ENCODE measurements around the gene TMEM129. TPM values are rescaled to one million over a fixed set of nuclear protein-coding genes. Genes with fewer than 3 reads are reported as not detected.

TMEM129 gene
- total RNA-seq, 1 experiment from 2014 or later = 41.2 TPM

GRCh38 chr4:1723131-1723801, 2.1 kb upstream of the TMEM129 start:
- TSS peak; percentile 22 for BruUV-seq (replicated peaks)
- Histone ChIP-seq H3K9me2 (ENCODE audit: insufficient read depth) (no peaks in the 10 kb centered on the region), H3K4me2 (peak overlapping the region; percentile 95), H3K36me3 (ENCODE audit: low read depth) (0 out of 2 replicates have a peak, but pooled peaks cover 9% of the 10 kb centered on the region), H3K27ac (no peak overlapping the region), H3K79me2 (ENCODE audit: low read depth) (peaks cover 71% of the 10 kb centered on the region), H4K20me1 (ENCODE audit: insufficient read depth) (peaks cover 8% of the 10 kb centered on the region; the same call in 1 of the 2 replicates), H3K4me3 (peak overlapping the region; percentile 93; the same call in 1 of the 2 replicates), H3K4me1 (replicated peaks; ENCODE audit: insufficient read depth) (peaks cover 52% of the 10 kb centered on the region), H2AFZ (no peak overlapping the region), H3K27me3 (ENCODE audit: insufficient read depth, low read depth) (no peaks in the 10 kb centered on the region), H3K9me3 (ENCODE audit: insufficient read depth, low read depth) (no peaks in the 10 kb centered on the region), H3F3A (ENCODE audit: insufficient read depth, low read depth) (peaks cover 49% of the 10 kb centered on the region)
- no peak for DNase-seq
- ChIA-PET POLR2A (ENCODE audit: unreplicated experiment) (no interaction called here), CTCF (interaction anchor here (0.8 to 1.0 kb wide), 2 partner anchors 30 kb away, joined by 3 to 4 read pairs; no protein-coding TSS in a partner anchor)
- no peak for TF ChIP-seq EZH2 (IDR thresholded peaks at IDR 0.05; ENCODE audit: low read depth)
- TF ChIP-seq CTCF (conservative IDR thresholded peaks at IDR 0.05) = no peak
- intact Hi-C loops (cut with micrococcal nuclease; ENCODE audit: unreplicated experiment) = loop anchor here (10.0 kb wide), 2 partner anchors 172 to 378 kb away; partner anchors contain the start of gene UVSSA

GRCh38 chr4:1722551-1723118, 1.5 kb upstream of the TMEM129 start:
- Histone ChIP-seq H3K4me2 (peak overlapping the region; percentile 95), H3K4me3 (peak overlapping the region; percentile 93), H3K4me1 (replicated peaks; ENCODE audit: insufficient read depth) (peaks cover 46% of the 10 kb centered on the region), H2AFZ (peak overlapping the region; percentile 74; the same call in 1 of the 2 replicates), H3K36me3 (ENCODE audit: low read depth) (0 out of 2 replicates have a peak, but pooled peaks cover 9% of the 10 kb centered on the region), H3K9me2 (ENCODE audit: insufficient read depth) (no peaks in the 10 kb centered on the region), H4K20me1 (ENCODE audit: insufficient read depth) (peaks cover 10% of the 10 kb centered on the region; the same call in 1 of the 2 replicates), H3K79me2 (ENCODE audit: low read depth) (peaks cover 76% of the 10 kb centered on the region), H3F3A (ENCODE audit: insufficient read depth, low read depth) (peaks cover 46% of the 10 kb centered on the region), H3K27ac (no peak overlapping the region), H3K9me3 (ENCODE audit: insufficient read depth, low read depth) (no peaks in the 10 kb centered on the region), H3K27me3 (ENCODE audit: insufficient read depth, low read depth) (no peaks in the 10 kb centered on the region)
- intact Hi-C loops (cut with micrococcal nuclease; ENCODE audit: unreplicated experiment) = loop anchor here (10.0 kb wide), 2 partner anchors 172 to 378 kb away; partner anchors contain the start of gene UVSSA
- no peak for DNase-seq
- BruUV-seq (replicated peaks) = no TSS peak
- TF ChIP-seq CTCF (conservative IDR thresholded peaks at IDR 0.05) (no peak), EZH2 (IDR thresholded peaks at IDR 0.05; ENCODE audit: low read depth) (no peak)
- POLR2A ChIA-PET (ENCODE audit: unreplicated experiment) = no interaction called here
- CTCF ChIA-PET = interaction anchor here (0.8 kb wide), 1 partner anchor 29 kb away, joined by 4 read pairs; no protein-coding TSS in a partner anchor

GRCh38 chr4:1721666-1722550, 785 bp upstream of the TMEM129 start:
- H3K79me2 ChIP-seq (ENCODE audit: low read depth) = peaks cover 82% of the 10 kb centered on the region
- intact Hi-C loops (cut with micrococcal nuclease; ENCODE audit: unreplicated experiment) = loop anchor here (10.0 kb wide), 2 partner anchors 173 to 377 kb away; partner anchors contain the start of gene UVSSA

More at GRCh38 chr4:1721666-1722550, 785 bp upstream of the TMEM129 start:
- peaks cover 15% of the 10 kb centered on the region; the same call in 1 of the 2 replicates for H4K20me1 ChIP-seq (ENCODE audit: insufficient read depth)
- ChIA-PET CTCF (interaction anchor here (0.8 kb wide), 1 partner anchor 28 kb away, joined by 4 read pairs; no protein-coding TSS in a partner anchor), POLR2A (ENCODE audit: unreplicated experiment) (interaction anchor here (0.6 kb wide), 1 partner anchor 60 kb away, joined by 4 read pairs; no protein-coding TSS in a partner anchor)
- no TSS peak for BruUV-seq (replicated peaks)
- H3K9me2 ChIP-seq (ENCODE audit: insufficient read depth) = no peaks in the 10 kb centered on the region
- H3K4me3 ChIP-seq = peak overlapping the region; percentile 93
- no peak for DNase-seq
- H3K9me3 ChIP-seq (ENCODE audit: insufficient read depth, low read depth) = no peaks in the 10 kb centered on the region
- H3K36me3 ChIP-seq (ENCODE audit: low read depth) = 0 out of 2 replicates have a peak, but pooled peaks cover 9% of the 10 kb centered on the region
- peak overlapping the region; percentile 95 for H3K4me2 ChIP-seq
- no peaks in the 10 kb centered on the region for H3K27me3 ChIP-seq (ENCODE audit: insufficient read depth, low read depth)
- TF ChIP-seq EZH2 (IDR thresholded peaks at IDR 0.05; ENCODE audit: low read depth) (no peak), CTCF (conservative IDR thresholded peaks at IDR 0.05) (no peak)
- H3K27ac ChIP-seq = no peak overlapping the region
- H3K4me1 ChIP-seq (replicated peaks; ENCODE audit: insufficient read depth) = peaks cover 41% of the 10 kb centered on the region
- H2AFZ ChIP-seq = peak overlapping the region; percentile 74
- H3F3A ChIP-seq (ENCODE audit: insufficient read depth, low read depth) = peaks cover 41% of the 10 kb centered on the region

Data from PC-9 (cell line).